Endothelial cell of umbilical vein (primary cell): Measurements from ENCODE around the gene TBC1D7. TPM values are rescaled to one million over a fixed set of nuclear protein-coding genes. Genes with fewer than 3 reads are reported as not detected.

Experiments
- BruUV-seq: library from RNA; stranded (reverse); fragments of 400-500 nt; replicated peaks from 2 replicates; lab custom pipeline; 2021; lab: Mats Ljungman, UMichigan
- CTCF ChIA-PET: fragments of 300-600, 350-600 bp; sonication (Branson Sonifier 250); formaldehyde crosslinking; loops from one replicate; lab custom pipeline; 2021; ENCODE audit warnings: antibody characterized with exemption, inconsistent platforms; lab: Charles Lee
- POLR2A ChIA-PET: fragments of 300-600, 350-600 bp; sonication (Branson Sonifier 250); formaldehyde crosslinking; loops from one replicate; lab custom pipeline; 2021; ENCODE audit warnings: antibody characterized with exemption, inconsistent platforms; lab: Charles Lee
- DNase-seq: peaks from one replicate; pipeline ENCODE4 v3.0.0-alpha.2; 2011; ENCODE audit warnings: low read depth, low spot score
- FAIRE-seq: peaks from 2 replicates; lab custom pipeline; 2011; peaks lifted over from hg19 to GRCh38; lab: Jason Lieb, UNC
- H2AFZ ChIP-seq: 2 replicates; pipeline ENCODE4 v1.6.0; 2012; ENCODE audit warnings: low read depth, low read length, control low read depth, inconsistent platforms
- H3K27ac ChIP-seq: 2 replicates; pipeline ENCODE4 v1.5.1; 2011; ENCODE audit warnings: low read depth, mild to moderate bottlenecking, control low read depth, low read length, moderate library complexity; ENCODE audit not compliant: insufficient read depth
- H3K27me3 ChIP-seq, 2 experiments: 2 replicates each; pipeline versions ENCODE4 v1.6.0 to v1.6.1; 2011; ENCODE audit warnings: low read length in 2 of 2, mixed read lengths in 1 of 2; ENCODE audit not compliant: control insufficient read depth in 2 of 2, insufficient read depth in 2 of 2
- H3K36me3 ChIP-seq, 2 experiments: 2 replicates in 1 of 2; 3 replicates in 1 of 2; pipeline ENCODE4 v1.5.1; 2011; ENCODE audit warnings: low read length in 2 of 2, mild to moderate bottlenecking in 1 of 2, moderate library complexity in 1 of 2; ENCODE audit not compliant: control insufficient read depth in 2 of 2, insufficient read depth in 2 of 2; ENCODE audit errors: extremely low read depth in 1 of 2
- H3K4me1 ChIP-seq: 3 replicates; pipeline ENCODE4 v1.5.1; 2011; ENCODE audit warnings: mild to moderate bottlenecking, low read length; ENCODE audit not compliant: control insufficient read depth, insufficient read depth; ENCODE audit errors: extremely low read depth
- H3K4me2 ChIP-seq: 2 replicates; pipeline ENCODE4 v1.6.1; 2011; ENCODE audit warnings: low read length, control low read depth, mixed read lengths; ENCODE audit not compliant: insufficient read depth
- H3K4me3 ChIP-seq, 3 experiments: fragments of 200-600 bp in 1 of 3; sonication (generic), shearing (Covaris generic) in 1 of 3; replicated peaks in 1 of 3; 2 replicates each; pipeline ENCODE4 v1.5.1; 2011 to 2016; ENCODE audit warnings: control low read depth in 3 of 3, low read length in 3 of 3, mild to moderate bottlenecking in 2 of 3, inconsistent platforms in 1 of 3, low read depth in 1 of 3, moderate library complexity in 1 of 3; ENCODE audit not compliant: insufficient read depth in 1 of 3
- H3K79me2 ChIP-seq: 2 replicates; pipeline ENCODE4 v1.6.0; 2012; ENCODE audit warnings: low read length, inconsistent platforms; ENCODE audit not compliant: control insufficient read depth, insufficient read depth
- H3K9ac ChIP-seq: replicated peaks from 2 replicates; pipeline ENCODE3; 2011; ENCODE audit warnings: low read length, control low read depth; ENCODE audit not compliant: insufficient read depth; ENCODE audit errors: extremely low read depth
- H3K9me1 ChIP-seq: replicated peaks from 3 replicates; pipeline ENCODE4 v1.6.0; 2011; ENCODE audit warnings: mild to moderate bottlenecking, low read length; ENCODE audit not compliant: control insufficient read depth, insufficient read depth; ENCODE audit errors: extremely low read depth
- H3K9me3 ChIP-seq: replicated peaks from 2 replicates; pipeline ENCODE4 v1.5.1; 2012; ENCODE audit warnings: low read length, inconsistent platforms; ENCODE audit not compliant: control insufficient read depth, insufficient read depth
- H4K20me1 ChIP-seq: replicated peaks from 2 replicates; pipeline ENCODE3; 2011; ENCODE audit warnings: mild to moderate bottlenecking, low read length; ENCODE audit not compliant: control insufficient read depth, insufficient read depth; ENCODE audit errors: extremely low read depth
- CTCF ChIP-seq, 2 donors: IDR thresholded peaks; 1 replicate in 1 of 2; 2 replicates in 1 of 2; pipeline ENCODE4 v1.5.1; 2011; ENCODE audit warnings: low read length in 2 of 2, mild to moderate bottlenecking in 2 of 2, moderate library complexity in 2 of 2, control low read depth in 1 of 2, inconsistent platforms in 1 of 2, low read depth in 1 of 2; ENCODE audit not compliant: insufficient read depth in 1 of 2; ENCODE audit errors: extremely low read depth in 1 of 2
- EZH2 ChIP-seq: IDR thresholded peaks from 2 replicates; pipeline ENCODE4 v1.6.1; 2012; ENCODE audit warnings: borderline replicate concordance, low read depth, mild to moderate bottlenecking, moderate library complexity, low read length, inconsistent platforms; ENCODE audit not compliant: severe bottlenecking
- FOS ChIP-seq: IDR thresholded peaks from 2 replicates; pipeline ENCODE4 v1.6.1; 2011; ENCODE audit warnings: mild to moderate bottlenecking, low read length, moderate library complexity, borderline replicate concordance; ENCODE audit not compliant: insufficient read depth
- GATA2 ChIP-seq: IDR thresholded peaks from 2 replicates; pipeline ENCODE4 v1.7.0; 2011; ENCODE audit warnings: low read depth, mild to moderate bottlenecking, moderate library complexity, mixed read lengths, low read length; ENCODE audit not compliant: insufficient read length, insufficient read depth
- MAX ChIP-seq: IDR thresholded peaks from 2 replicates; pipeline ENCODE4 v1.6.1; 2011; ENCODE audit not compliant: insufficient read depth, insufficient read length
- MYC ChIP-seq: IDR thresholded peaks from one replicate; pipeline ENCODE4 v1.6.1; 2011; ENCODE audit warnings: mild to moderate bottlenecking, low read depth, low read length
- POLR2A ChIP-seq: IDR thresholded peaks from 2 replicates; pipeline ENCODE4 v1.6.1; 2012; ENCODE audit warnings: low read depth, mild to moderate bottlenecking, control low read depth, low read length
- POLR2AphosphoS5 ChIP-seq: IDR thresholded peaks from 2 replicates; pipeline ENCODE4 v1.6.1; 2012; ENCODE audit warnings: low read depth, mild to moderate bottlenecking, control low read depth, low read length, moderate library complexity; ENCODE audit not compliant: insufficient read depth
- dilution Hi-C: fragments of 300-500 bp; cut with MboI; formaldehyde crosslinking; loops from one replicate; pipeline ENCODE4 v1.15.0; 2019; ENCODE audit warnings: low sequenced_read_pairs; ENCODE audit not compliant: extremely low pct_ligation_motif_present
- intact Hi-C: fragments of 100-400 bp; cut with micrococcal nuclease; formaldehyde crosslinking; loops from one replicate; pipeline ENCODE4 v1.10.0; 2022
- polyA plus RNA-seq, 4 experiments: library from polyadenylated mRNA; depleted of rRNA in 3 of 4; stranded (reverse) in 3 of 4; unstranded in 1 of 4; fragments of >200 nt; gene quantifications; 2 replicates each; pipeline versions ENCODE4 v1.2.1 to v1.2.3, GENCODE V29; 2011 to 2012; ENCODE audit warnings: missing spikeins in 1 of 4
- total RNA-seq: library from RNA; stranded (reverse); gene quantifications from 2 replicates; pipeline ENCODE4 v1.2.3, GENCODE V29; 2021

Gene TBC1D7
- total and polyA plus RNA-seq, 2 donors (not counting 3 experiments of a cell fraction or from before 2014, with no cell fraction given): 26.6 to 28.1 TPM

GRCh38 chr6:13281686-13282085 lies 46.7 kb downstream of the TBC1D7 start:
- Histone ChIP-seq H3K27ac (no peak overlapping the region), H4K20me1 (no peaks in the 10 kb centered on the region), H2AFZ (no peak overlapping the region), H3K9me3 (no peaks in the 10 kb centered on the region), H3K36me3 (no peaks in the 10 kb centered on the region), H3K4me3 (no peak overlapping the region), H3K9me1 (no peaks in the 10 kb centered on the region), H3K79me2 (no peaks in the 10 kb centered on the region), H3K4me2 (no peak overlapping the region), H3K9ac (no peak overlapping the region), H3K4me1 (no peaks in the 10 kb centered on the region), H3K27me3 (no peaks in the 10 kb centered on the region)
- FAIRE-seq: no peak
- ChIA-PET CTCF (no interaction called here), POLR2A (no interaction called here)
- intact Hi-C loops: no loop called here
- dilution Hi-C loops: no loop called here
- no TSS peak for BruUV-seq
- no peak for DNase-seq
- TF ChIP-seq GATA2 (no peak), POLR2AphosphoS5 (no peak), POLR2A (no peak), EZH2 (no peak), MYC (no peak), CTCF (IDR thresholded peaks at IDR 0.05; ENCODE audit: extremely low read depth in 1 of 2, insufficient read depth in 1 of 2, low read depth in 1 of 2, low read length in 2 of 2) (no peak), FOS (no peak), MAX (no peak)
